Measurements from ENCODE around the gene SLC16A12.
"Not testable (repeated sequence)": the region's sequence is repeated elsewhere in the genome, so short reads cannot be mapped to it uniquely, and the experiment has no call there.

Gene SLC16A12

DNA sequence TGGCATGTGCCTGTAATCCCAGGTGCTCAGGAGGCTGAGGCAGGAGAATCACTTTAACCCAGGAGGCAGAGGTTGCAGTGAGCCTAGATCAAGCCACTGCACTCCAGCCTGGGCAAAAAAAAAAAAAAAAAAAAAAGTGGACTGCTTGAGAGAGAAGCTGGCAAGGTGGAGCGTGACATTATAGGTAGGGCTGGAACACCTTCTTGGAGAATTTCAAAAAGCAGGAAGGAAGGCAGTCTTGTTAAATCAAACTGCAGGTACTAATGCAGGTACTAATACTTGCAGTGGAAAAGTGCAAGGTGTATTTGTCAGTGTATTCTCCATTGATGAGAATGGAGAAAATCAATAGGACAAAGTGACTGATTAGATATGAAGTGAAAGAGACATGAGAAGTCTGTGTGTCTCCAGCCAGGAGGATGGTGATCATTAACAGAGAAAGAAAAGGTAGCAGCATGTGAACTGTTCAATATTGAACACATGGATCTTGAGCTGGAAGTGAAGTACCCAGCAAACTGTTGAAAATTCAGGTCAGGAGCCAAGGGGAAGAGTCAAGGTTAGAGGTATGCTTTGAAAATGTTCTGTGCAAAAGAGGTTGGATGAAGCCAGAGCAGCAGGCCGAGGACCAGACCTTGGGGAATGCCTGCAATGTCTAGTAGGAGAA lies 12.6 kb upstream of the SLC16A12 start:
- DNase-seq (ENCODE audit: low spot score): no peak

DNA sequence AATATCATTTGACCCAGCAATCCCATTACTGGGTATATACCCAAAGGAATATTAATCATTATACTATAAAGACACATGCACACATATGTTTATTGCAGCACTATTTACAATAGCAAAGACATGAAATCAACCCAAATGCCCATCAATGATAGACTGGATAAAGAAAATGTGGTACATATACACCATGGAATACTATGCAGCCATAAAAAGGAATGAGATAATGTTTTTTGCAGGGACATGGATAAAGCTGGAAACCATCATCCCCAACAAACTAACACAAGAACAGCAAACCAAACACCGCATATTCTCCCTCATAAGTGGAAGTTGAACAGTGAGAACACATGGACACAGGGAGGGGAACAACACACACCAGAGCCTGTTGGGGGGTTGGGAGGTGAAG lies 11.3 kb upstream of the SLC16A12 start:
- not testable (repeated sequence) for DNase-seq (ENCODE audit: low spot score)

DNA sequence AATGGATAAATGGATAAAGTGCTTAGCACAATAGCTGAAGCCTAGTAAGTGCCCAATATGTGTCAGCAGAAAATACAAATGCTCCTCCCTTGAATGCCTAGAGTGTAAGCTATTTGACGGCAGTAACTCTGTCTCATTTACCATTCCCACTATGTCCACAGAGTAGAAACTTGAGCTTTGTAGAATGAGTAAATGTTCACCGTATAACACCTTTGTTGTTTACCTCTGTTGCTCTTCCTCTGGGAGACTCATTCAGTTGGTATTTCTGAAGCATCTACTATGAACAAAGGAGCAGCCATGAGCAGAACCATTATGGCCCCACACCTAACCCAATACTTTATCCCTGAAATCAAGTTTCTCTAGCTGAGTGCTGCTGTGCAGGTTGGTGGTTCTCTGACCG lies 8.4 kb upstream of the SLC16A12 start:
- DNase-seq (ENCODE audit: low spot score): no peak

DNA sequence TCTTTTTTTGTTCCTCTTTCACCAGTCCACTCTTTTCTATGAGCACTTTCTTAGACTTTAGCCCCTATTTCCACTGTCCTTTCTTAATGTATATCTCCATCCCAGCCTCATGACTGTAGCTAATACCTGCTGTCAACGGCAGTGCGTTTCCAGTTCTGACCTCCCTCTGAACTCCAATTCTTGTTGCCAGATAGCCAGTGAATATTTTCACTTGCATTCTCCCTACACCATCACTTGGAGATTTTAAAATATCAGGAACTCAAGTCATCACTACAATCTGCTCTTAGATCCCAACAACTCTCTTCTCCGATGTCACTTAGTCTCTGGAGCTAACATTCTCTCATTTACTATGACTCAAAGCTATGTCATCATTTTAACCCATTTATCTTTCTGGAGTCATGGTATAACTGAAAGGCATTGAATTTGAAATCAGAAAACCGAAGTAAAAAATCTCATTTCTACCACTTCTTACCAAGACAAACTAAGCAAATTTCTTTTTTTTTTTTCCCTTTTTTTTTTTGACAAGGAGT lies 5.1 kb upstream of the SLC16A12 start:
- DNase-seq (ENCODE audit: low spot score): no peak

DNA sequence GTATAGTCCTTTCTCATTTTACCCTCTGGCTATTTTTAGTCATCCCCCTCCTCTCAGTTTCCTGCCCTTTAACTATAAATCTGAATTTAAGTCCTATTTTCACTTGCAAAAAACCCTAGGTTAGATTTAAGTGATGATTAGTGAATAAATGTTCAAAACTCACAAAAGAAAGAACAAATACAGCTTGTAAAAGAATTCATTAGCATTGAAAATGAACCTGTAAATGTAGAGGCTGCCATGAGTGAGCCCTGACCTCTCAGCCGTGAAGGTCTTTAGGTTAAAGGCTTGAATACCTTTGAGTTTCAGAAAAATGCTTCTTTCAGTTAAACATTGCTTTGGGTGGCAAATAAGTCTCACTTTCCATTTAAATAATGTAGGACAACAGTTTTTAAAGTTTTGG lies 2.0 kb upstream of the SLC16A12 start:
- DNase-seq (ENCODE audit: low spot score): no peak

DNA sequence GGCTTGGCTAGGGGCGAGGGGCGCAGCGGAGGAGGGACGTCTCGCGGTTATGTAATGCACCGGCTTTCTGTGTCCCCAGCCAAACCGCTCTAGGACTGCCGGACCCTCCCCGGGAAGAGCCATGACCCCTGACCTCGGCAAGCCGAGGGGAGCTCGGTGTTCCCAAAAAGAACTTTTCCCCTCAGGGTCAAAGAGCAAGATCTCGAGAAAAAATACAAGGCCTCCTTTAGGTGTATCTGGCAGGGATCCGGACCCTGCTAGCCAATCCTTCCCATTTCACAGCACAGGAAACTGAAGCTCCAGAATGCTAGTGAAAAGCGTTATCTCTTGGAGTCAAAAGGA lies 590 bp upstream of the SLC16A12 start:
- DNase-seq (ENCODE audit: low spot score): no peak

DNA sequence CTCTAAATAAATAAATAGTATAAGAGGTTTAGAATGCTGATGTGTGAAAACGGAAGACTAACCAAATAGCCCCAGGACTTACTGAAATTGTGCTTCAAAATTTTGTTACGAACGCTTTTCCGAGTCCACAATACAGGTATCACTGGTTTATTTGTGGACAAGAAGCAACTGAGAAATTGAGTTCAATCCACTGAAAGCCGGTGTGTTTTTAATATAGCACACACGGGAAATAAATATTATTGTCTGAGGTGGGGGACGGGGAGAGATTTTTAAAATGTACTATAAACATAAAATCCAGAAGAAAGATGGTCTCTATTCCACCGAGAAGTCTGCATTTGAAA lies 598 bp downstream of the SLC16A12 start:
- DNase-seq (ENCODE audit: low spot score): no peak

DNA sequence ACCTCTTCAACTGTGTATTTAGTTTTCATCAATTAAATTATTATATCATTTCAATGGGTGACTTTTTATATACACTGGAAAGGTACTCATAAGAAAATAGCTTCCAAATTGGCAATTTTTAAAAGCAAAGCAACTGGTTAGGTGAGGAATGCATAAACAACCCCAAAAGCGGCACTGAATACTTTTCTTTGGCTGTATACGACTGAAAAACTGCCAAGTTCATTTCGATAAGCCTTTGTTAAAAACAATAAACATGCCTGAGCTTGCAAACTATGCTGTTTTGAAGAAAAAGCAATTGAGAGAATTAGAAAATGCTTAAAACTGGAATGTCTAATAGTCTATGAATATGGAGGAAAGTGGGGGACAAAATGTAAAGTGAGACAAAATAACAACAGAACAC lies 2.9 kb downstream of the SLC16A12 start:
- no peak for DNase-seq (ENCODE audit: low spot score)

DNA sequence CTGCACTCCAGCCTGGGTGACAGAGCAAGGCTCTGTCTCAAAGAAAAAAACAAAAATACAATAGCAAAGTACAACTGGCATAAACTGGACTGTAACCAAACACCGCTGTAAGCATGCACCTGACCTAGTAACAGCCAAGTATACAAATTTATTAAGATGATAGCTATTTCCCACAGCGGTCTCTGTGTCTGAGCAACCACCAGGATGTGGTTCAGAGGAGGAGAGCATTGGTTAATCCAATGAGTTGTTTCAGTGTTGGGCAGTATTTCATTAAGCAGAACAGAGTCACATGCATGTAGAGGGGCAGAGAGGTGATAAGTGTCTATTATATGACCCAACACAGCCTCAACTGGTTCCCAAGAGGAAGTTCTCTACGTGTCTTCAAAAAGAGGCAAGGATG lies 4.0 kb downstream of the SLC16A12 start:
- DNase-seq (ENCODE audit: low spot score): no peak

DNA sequence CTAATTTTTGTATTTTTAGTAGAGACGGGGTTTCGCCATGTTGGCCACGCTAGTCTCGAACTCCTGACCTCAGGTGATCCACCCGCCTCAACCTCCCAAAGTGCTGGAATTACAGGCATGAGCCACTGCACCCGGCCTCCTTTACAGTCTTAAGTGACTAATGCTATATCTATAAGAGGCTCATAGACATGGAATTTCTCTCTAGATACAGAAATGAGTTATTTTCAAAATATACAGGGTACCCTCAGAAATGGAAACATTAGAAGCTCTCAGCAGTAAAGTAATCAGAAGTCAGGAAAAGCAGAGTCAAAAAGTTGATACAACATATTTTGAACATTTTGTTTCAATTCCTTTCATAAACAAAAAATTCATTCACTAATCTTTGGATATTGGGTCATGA lies 5.7 kb downstream of the SLC16A12 start:
- not testable (repeated sequence) for DNase-seq (ENCODE audit: low spot score)

DNA sequence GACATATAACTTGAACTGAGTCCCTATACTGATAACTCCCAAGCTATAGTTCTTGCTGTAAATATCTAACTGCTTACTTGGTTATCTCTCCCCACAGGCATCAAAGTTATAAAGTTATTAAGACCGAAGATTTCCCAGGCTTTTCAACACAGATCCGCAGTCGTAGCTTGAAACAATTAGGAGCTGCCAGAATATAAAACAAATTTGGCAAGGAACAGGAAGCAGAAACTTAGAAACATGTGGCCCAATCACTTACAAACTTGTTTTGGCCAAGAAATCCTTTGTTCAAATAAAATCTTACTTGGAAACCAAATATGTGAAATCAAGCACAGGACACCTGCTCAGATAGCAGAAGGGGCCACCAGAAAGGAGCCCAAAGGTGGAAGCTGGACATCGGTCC lies 9.0 kb downstream of the SLC16A12 start:
- DNase-seq (ENCODE audit: low spot score): no peak

DNA sequence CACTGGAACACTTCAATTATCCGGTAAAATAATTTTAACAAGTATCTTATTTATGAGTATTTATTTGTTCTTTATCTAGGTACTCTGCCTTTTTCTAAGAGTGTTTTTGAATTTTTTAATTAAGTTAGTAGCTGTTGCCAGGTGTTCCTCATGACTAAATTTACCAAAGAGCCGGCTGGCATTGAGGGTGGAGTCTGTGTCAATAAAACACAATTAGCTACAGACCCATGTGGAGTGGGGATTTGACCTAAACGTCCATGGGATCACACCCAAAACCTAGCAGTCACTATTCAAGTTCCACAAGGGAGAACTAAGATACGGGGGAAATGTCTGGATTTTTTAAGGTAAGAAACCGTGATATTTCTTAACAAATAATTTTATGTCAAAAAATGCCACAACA lies 9.8 kb downstream of the SLC16A12 start:
- DNase-seq (ENCODE audit: low spot score): no peak

DNA sequence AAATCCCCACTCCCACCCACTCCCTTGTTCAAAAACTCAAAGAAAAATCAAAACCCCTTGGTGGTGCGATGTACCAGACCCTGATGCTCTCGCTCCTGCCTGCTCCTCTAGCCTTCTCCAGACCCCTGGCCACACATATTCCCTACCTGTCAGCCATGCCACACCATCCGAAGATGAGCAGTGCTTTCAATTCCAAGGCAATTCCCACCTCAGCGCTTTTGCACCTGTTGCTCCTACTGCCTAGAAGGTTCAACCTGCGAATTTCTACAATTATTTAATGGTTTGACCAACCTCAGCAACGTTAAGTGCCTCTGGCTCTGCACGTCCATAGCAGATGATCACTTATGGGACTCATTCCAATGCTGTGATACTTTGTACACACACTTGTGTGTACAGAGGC lies 11.1 kb downstream of the SLC16A12 start:
- DNase-seq (ENCODE audit: low spot score): no peak

DNA sequence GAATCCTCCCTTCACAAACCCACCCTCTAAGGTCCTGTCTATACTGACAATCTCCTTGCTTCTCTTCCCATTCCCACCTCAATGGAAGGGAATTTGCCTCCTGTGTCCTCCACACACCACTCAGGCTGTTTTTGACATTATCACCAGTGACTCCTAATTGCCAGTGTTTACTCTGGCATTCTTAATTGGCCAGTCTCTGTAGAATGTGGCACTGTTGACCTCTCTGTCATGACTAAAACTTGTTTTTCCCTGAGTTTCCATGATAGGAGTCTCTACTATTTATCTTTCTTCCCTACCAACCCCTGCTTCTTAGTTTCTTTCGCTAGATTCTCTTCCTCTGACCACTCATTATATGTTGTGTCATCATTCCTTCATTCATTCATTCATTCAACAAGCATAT lies 12.1 kb downstream of the SLC16A12 start:
- no peak for DNase-seq (ENCODE audit: low spot score)

DNA sequence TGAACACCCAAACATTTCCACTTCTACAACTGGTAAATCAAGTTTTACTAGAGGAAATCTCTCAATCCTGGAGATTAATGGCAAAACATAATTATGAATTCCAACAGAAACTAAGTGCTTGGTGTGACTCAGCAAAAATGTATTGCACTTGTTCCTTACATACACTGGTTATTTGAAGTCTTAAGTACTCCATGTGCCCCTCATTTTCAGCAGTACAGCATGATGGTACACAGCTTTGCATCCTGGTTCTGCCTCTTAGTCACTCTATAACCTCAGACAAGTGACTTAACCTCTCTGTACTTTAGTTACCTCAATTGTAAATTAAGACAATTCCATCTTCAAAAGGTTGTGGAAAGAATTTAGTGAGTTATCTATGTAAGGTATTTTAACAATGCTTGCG lies 12.9 kb downstream of the SLC16A12 start:
- no peak for DNase-seq (ENCODE audit: low spot score)

DNA sequence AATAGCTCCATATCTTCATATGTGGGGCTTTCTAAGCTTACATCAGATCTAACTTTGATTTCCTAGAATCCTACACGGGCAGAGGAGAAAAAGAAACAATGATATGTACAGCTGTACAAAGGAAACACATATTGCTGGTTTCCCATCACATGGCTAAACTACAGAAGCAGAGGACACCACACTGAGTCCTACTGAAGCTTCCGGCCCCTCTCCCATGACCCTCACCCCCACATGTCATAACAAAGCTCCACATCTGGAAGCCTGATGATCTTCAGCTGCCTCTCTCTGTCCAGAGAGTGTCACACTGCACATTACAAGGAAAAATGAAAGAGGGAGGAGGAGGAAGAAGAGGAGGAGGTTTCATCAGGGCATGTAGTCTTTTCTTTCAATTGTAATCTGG lies 14.0 kb downstream of the SLC16A12 start:
- DNase-seq (ENCODE audit: low spot score): no peak

DNA sequence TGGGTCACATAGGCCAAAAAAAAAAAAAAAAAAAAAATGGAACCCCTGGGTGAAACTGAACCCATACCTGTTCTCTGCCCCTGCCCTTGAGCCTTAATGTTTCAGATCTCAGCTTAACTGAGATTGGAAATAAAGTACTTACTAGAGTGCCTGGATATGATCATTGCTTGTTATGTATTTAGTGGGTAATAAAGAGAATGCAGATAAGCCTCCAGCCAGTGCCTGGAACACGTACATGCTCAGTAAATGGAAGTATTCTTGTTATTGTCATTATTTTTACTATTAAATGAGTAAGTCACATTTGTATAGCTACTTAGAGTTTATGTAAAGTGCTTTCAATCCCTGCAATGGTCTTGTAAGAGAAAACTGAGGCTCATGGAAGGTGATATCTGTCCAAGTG lies 14.7 kb downstream of the SLC16A12 start:
- no peak for DNase-seq (ENCODE audit: low spot score)

DNA sequence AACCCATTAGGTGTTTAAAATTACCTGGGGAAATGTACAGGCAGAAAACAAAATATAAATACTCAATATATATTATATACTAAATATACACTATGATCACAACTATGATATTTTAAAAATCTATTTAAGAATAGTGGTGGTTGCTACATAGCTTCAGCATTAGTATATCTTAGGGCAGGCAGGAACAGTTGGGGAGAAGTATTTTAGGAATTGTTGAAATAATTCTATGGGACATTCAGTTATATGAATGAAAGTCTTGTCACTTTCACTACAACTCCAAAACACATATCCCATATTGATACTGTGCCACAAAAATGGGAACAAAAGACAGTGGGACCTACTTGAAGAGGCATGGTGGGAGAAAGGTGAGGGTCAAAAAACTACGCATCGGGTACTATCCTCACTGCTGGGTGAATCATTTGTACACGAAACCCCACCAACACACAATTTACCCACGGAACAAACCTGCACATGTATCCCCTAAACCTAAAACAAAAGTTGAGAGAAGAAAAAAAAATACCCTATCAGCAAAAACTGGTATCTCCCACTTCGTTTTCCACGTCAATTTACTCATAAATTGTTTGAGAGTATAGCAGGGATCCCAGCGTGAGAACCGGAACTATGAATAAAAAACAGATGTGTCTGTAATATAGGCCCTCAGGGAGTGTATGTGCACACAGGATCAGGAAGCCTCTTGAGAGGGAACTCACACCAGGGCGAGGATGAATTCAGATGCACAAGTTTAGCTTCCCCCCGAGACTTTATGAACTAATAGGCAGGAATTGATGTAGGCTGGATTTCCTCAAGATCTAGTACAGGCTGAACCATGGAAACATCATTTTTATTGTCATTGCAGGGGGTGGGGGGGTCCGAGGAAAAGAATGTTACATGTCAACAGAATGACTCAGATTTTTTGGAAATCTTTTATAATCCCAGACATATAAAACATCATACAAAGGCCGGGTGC lies 16.2 kb downstream of the SLC16A12 start:
- no peak for DNase-seq (ENCODE audit: low spot score)

DNA sequence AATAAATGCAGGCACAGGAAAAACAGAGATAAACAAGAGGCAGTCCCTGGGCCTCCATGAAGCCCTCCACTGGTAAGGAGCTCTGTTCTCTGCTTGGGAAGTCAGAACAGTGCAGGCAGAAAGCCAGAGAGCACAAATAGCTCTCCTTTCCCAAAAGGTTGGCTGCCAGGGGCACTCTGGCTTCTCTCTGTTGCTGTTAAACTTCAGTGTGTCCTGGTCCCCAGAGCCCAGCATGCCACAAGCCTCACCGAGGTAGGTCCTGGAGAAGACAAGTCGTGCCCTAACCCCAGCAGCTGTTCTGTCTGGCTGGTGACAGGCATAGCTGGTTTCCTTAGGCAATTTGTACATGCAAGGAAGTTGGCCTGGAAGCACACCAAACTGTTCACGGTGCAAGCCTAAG lies 17.3 kb downstream of the SLC16A12 start:
- DNase-seq (ENCODE audit: low spot score): no peak

DNA sequence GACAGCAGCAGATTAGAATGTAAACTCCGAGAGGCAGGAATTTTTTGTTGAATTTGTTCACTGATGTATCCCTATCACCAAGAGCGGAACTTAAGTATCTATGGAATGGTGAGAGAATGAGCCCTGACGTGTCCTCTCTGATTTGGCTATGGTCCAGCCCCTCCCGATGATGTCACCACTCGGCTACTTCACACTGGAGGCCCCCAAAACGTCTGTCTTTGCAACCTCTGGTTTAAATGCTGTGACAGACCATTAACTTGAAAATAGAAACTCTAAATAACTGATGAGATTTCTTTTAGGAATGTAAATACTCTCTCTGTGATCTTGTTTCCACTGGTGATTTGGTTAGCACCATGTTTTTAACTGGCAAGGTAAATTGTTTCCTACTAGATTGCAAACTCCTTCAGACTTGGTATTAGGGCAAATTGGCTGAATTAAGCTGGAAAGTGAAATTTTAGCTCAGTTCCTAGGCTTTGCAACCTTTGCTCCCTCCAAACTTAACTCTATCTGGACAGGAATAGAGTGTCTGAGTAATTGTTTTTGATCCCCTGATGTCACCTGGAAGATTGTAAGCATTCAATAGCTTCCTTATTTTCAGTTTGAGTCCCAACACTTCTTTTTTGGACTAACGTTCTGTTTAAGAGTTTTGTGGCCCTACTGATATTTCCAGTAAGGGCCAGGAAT lies 19.1 kb downstream of the SLC16A12 start:
- DNase-seq (ENCODE audit: low spot score): no peak

DNA sequence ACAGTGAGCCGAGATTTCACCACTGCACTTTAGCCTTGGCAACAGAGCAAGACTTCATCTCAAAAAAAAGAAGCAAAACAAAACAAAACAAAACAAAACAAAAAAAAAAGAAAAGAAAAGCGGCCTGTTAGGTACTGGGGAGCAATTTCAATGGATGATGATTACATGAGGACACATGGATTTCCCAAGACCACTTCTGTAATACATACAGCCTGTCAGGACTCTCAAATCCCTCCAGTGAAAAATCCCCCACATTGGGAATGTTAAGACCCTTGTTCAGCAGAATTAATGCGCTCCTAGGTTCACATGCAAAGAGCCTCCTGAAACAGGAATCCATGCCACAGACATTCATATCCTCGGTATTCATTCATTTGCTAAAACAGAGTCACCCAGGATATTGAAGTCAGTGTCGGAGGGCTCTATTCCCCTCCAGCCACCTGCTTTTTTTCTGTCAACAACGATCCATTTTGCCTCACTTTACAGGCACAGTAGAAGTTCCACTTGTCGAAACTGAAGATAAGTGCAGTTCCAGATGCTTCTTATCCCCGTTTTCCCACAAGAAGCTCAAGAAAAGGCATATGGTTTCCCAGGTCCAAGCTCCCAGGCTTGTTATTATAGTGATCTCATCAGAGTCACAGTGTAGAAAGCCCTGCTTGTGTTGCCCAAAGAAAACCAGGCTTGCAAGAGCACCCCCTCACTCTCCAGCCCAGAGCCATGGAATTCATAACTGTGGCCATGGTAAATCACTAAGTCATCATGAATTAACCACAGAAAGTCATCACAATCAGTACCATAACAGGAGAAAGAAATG lies 20.2 kb downstream of the SLC16A12 start:
- no peak for DNase-seq (ENCODE audit: low spot score)

DNA sequence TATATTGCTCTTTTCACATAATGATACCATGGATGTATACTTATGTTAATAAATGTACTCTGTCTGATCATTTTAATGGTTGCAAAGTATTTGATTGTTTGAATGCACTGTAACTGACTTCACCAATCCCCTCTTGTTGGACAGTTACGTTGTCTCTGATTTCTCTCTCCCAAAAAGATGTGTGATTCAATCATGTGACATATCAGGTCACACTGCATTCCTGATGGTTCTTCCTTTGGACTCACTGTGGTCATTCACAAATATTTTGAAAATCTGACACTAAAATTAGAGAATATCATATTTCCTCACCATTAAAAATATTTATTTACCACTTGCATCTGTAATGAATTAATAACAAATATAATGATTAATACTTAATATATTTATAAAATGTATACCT lies 22.2 kb downstream of the SLC16A12 start:
- DNase-seq (ENCODE audit: low spot score): no peak
